GM18909 (cell line): ENCODE measurements around the gene SNRNP25.
A peak's percentile ranks its signal among the peaks of the same experiment; 100 is the strongest.

Experiments used
- ATAC-seq: cut with Tn5 transposase; IDR thresholded peaks from one replicate; pipeline ENCODE4 v1.9.1; 2021; ENCODE audit warnings: mild to moderate bottlenecking; ENCODE audit not compliant: unreplicated experiment, poor library complexity

Gene SNRNP25

GRCh38 chr16:92431-93339, 39.1 kb downstream of the SNRNP25 start:
- ATAC-seq = no peak

GRCh38 chr16:94918-95265, 41.3 kb downstream of the SNRNP25 start:
- ATAC-seq = no peak

GRCh38 chr16:96935-97381, 43.3 kb downstream of the SNRNP25 start:
- peak; percentile 80 for ATAC-seq

- no peak for ATAC-seq
Measured at GRCh38 chr16:97822-98221, 44.2 kb downstream of the SNRNP25 start.

- ATAC-seq = no peak
Measured at GRCh38 chr16:100989-101388, 47.4 kb downstream of the SNRNP25 start.

GRCh38 chr16:101586-101985, 48.0 kb downstream of the SNRNP25 start:
- no peak for ATAC-seq

- no peak for ATAC-seq
Measured at GRCh38 chr16:102060-102855, 48.6 kb downstream of the SNRNP25 start.

GRCh38 chr16:104355-104754, 50.7 kb downstream of the SNRNP25 start:
- ATAC-seq = no peak

- no peak for ATAC-seq
Measured at GRCh38 chr16:104928-105327, 51.3 kb downstream of the SNRNP25 start.

- ATAC-seq = no peak
Measured at GRCh38 chr16:105521-105920, 51.9 kb downstream of the SNRNP25 start.

- ATAC-seq = no peak
Measured at GRCh38 chr16:106623-107324, 53.1 kb downstream of the SNRNP25 start.
